Left ventricle myocardium inferior (tissue), 1 donor: ENCODE measurements around the gene VWA8. TPM values are rescaled to one million over a fixed set of nuclear protein-coding genes. Genes with fewer than 3 reads are reported as not detected.
A peak's percentile ranks its signal among the peaks of the same experiment; 100 is the strongest.

ENCODE experiments used
- DNase-seq: peaks from one replicate; pipeline ENCODE4 v3.0.0-alpha.2; 2020
- H3K27ac ChIP-seq: fragments of 200-600 bp; replicated peaks from 2 replicates; pipeline ENCODE4 v1.8.0; 2021
- H3K27me3 ChIP-seq: fragments of 200-600 bp; 2 replicates; pipeline ENCODE4 v1.8.0; 2021; ENCODE audit warnings: low read depth
- H3K36me3 ChIP-seq: fragments of 200-600 bp; 2 replicates; pipeline ENCODE4 v1.8.0; 2021
- H3K4me1 ChIP-seq: fragments of 200-600 bp; 2 replicates; pipeline ENCODE4 v1.8.0; 2021
- H3K4me3 ChIP-seq: fragments of 200-600 bp; 2 replicates; pipeline ENCODE4 v1.8.0; 2021; ENCODE audit warnings: mild to moderate bottlenecking, moderate library complexity
- H3K9me3 ChIP-seq: fragments of 200-600 bp; replicated peaks from 2 replicates; pipeline ENCODE4 v1.8.0; 2021
- CTCF ChIP-seq: fragments of 200-600 bp; IDR thresholded peaks from 2 replicates; pipeline ENCODE4 v1.8.0; 2021; ENCODE audit warnings: antibody characterized with exemption, mild to moderate bottlenecking, borderline replicate concordance
- intact Hi-C: fragments of 100-400 bp; cut with micrococcal nuclease; formaldehyde crosslinking; loops from one replicate; pipeline ENCODE4 v1.11.0; 2022
- total RNA-seq: library from RNA; stranded (reverse); fragmentation: NEBNext Ultra II Directional; extraction: Animal tissue kit (Norgen Biotek cat#: 25700); gene quantifications from one replicate; pipeline ENCODE4 v1.2.1, GENCODE V29; 2021
- donor health status: DM: no; HTN: yes; CAD: no; lungs with severe emphysema.

Gene VWA8
- total RNA-seq, 1 donor from 2014 or later: 51.0 TPM

- peaks cover 3% of the 10 kb centered on the region for H3K4me1 ChIP-seq
- H3K27ac ChIP-seq: no peak overlapping the region
- no peak for DNase-seq
- intact Hi-C loops: no loop called here
- no peaks in the 10 kb centered on the region for H3K27me3 ChIP-seq
- no peaks in the 10 kb centered on the region for H3K36me3 ChIP-seq
- no peaks in the 10 kb centered on the region for H3K9me3 ChIP-seq
- TF ChIP-seq CTCF: no peak
- no peak overlapping the region for H3K4me3 ChIP-seq
These were observed 327.1 kb downstream of the VWA8 start for GRCh38 chr13:41633776-41634175.

- Histone ChIP-seq H3K27ac (no peak overlapping the region), H3K27me3 (no peaks in the 10 kb centered on the region), H3K9me3 (no peaks in the 10 kb centered on the region), H3K4me1 (peaks cover 3% of the 10 kb centered on the region), H3K4me3 (no peak overlapping the region), H3K36me3 (no peaks in the 10 kb centered on the region)
- DNase-seq: no peak
- TF ChIP-seq CTCF: no peak
- intact Hi-C loops: no loop called here
These were observed 329.5 kb downstream of the VWA8 start for GRCh38 chr13:41631296-41631965.

GRCh38 chr13:41627425-41627824 lies 333.5 kb downstream of the VWA8 start:
- no peak for DNase-seq
- H3K4me1 ChIP-seq: peaks cover 13% of the 10 kb centered on the region
- no peaks in the 10 kb centered on the region for H3K36me3 ChIP-seq
- H3K27ac ChIP-seq: no peak overlapping the region
- H3K4me3 ChIP-seq: no peak overlapping the region
- TF ChIP-seq CTCF: no peak
- H3K9me3 ChIP-seq: no peaks in the 10 kb centered on the region
- no peaks in the 10 kb centered on the region for H3K27me3 ChIP-seq
- intact Hi-C loops: no loop called here

GRCh38 chr13:41624041-41624440 lies 336.9 kb downstream of the VWA8 start:
- Histone ChIP-seq H3K9me3 (peaks cover under 1% of the 10 kb centered on the region), H3K27ac (no peak overlapping the region), H3K27me3 (no peaks in the 10 kb centered on the region), H3K4me1 (peaks cover 25% of the 10 kb centered on the region), H3K4me3 (no peak overlapping the region), H3K36me3 (no peaks in the 10 kb centered on the region)
- intact Hi-C loops: no loop called here
- no peak for TF ChIP-seq CTCF
- DNase-seq: no peak

GRCh38 chr13:41622432-41623429 lies 338.2 kb downstream of the VWA8 start:
- Histone ChIP-seq H3K9me3 (peaks cover 5% of the 10 kb centered on the region), H3K36me3 (no peaks in the 10 kb centered on the region), H3K4me3 (no peak overlapping the region), H3K27me3 (no peaks in the 10 kb centered on the region), H3K27ac (peak overlapping the region; percentile 79), H3K4me1 (peaks cover 25% of the 10 kb centered on the region)
- intact Hi-C loops: no loop called here
- TF ChIP-seq CTCF: no peak
- DNase-seq: no peak
